SK-N-SH treated with all-trans-retinoic acid at 6 μM for 48 hours (cell line): ENCODE results near the gene FAM117A.

Experiments
- ATAC-seq: fragments of 200-7000 bp; cut with Tn5 transposase; 3 replicates; pipeline ENCODE4 v1.9.1; 2020; ENCODE audit warnings: mild to moderate bottlenecking, moderate library complexity
- ARNTL ChIP-seq: fragments of 450-650 bp; formaldehyde crosslinking; IDR thresholded peaks from 2 replicates; pipeline ENCODE4 v1.5.0; 2020; ENCODE audit warnings: low read depth, mild to moderate bottlenecking, moderate library complexity, borderline replicate concordance
- BACH2 ChIP-seq: fragments of 250-450 bp; sonication (Bioruptor Pico); IDR thresholded peaks from 2 replicates; pipeline ENCODE4 v1.9.0; 2021; ENCODE audit warnings: mild to moderate bottlenecking, borderline replicate concordance
- CREB5 ChIP-seq: fragments of 250-450 bp; sonication (Bioruptor Pico); IDR thresholded peaks from 2 replicates; pipeline ENCODE4 v1.5.1; 2020; ENCODE audit warnings: low read depth, mild to moderate bottlenecking, moderate library complexity
- CSRNP3 ChIP-seq: fragments of 250-450 bp; sonication (Bioruptor Pico); IDR thresholded peaks from 2 replicates; pipeline ENCODE4 v1.5.1; 2021; ENCODE audit warnings: mild to moderate bottlenecking, moderate library complexity
- GLIS3 ChIP-seq: fragments of 250-450 bp; sonication (Bioruptor Pico); IDR thresholded peaks from 2 replicates; pipeline ENCODE4 v1.5.0; 2020; ENCODE audit warnings: mild to moderate bottlenecking, moderate library complexity
- OSR1 ChIP-seq: fragments of 250-450 bp; sonication (Bioruptor Pico); IDR thresholded peaks from 2 replicates; pipeline ENCODE4 v1.8.0; 2022; ENCODE audit warnings: moderate library complexity, mild to moderate bottlenecking, inconsistent platforms
- PPARA ChIP-seq: fragments of 250-450 bp; sonication (Bioruptor Pico); IDR thresholded peaks from 2 replicates; pipeline ENCODE4 v1.5.0; 2020; ENCODE audit warnings: mild to moderate bottlenecking, borderline replicate concordance
- TCF4 ChIP-seq: fragments of 250-450 bp; sonication (Bioruptor Pico); IDR thresholded peaks from 2 replicates; pipeline ENCODE4 v1.8.0; 2021; ENCODE audit warnings: mild to moderate bottlenecking, moderate library complexity, borderline replicate concordance
- TOX ChIP-seq: fragments of 250-450 bp; sonication (Bioruptor Pico); IDR thresholded peaks from 2 replicates; pipeline ENCODE4 v1.8.0; 2021; ENCODE audit warnings: mild to moderate bottlenecking, moderate library complexity, borderline replicate concordance
- TSHZ2 ChIP-seq: fragments of 250-450 bp; sonication (Bioruptor Pico); IDR thresholded peaks from 2 replicates; pipeline ENCODE4 v1.5.0; 2020; ENCODE audit warnings: mild to moderate bottlenecking, moderate library complexity
- ZFP3 ChIP-seq: fragments of 250-450 bp; sonication (Bioruptor Pico); IDR thresholded peaks from 2 replicates; pipeline ENCODE4 v1.5.0; 2020; ENCODE audit warnings: mild to moderate bottlenecking, moderate library complexity
- ZNF565 ChIP-seq: fragments of 450-650 bp; formaldehyde crosslinking; conservative IDR thresholded peaks from 2 replicates; pipeline ENCODE4 v1.5.0; 2020; ENCODE audit warnings: low read depth, mild to moderate bottlenecking, moderate library complexity
- ZNF70 ChIP-seq: fragments of 450-650 bp; formaldehyde crosslinking; IDR thresholded peaks from 2 replicates; pipeline ENCODE4 v1.5.0; 2020; ENCODE audit warnings: mild to moderate bottlenecking, moderate library complexity

Gene FAM117A

GRCh38 chr17:49694847-49695697 lies 68.9 kb downstream of the FAM117A start:
- peak; percentile 60 for ATAC-seq
- no peak for TF ChIP-seq TOX (CRISPR knock-in tag)
- no peak for TF ChIP-seq TSHZ2 (CRISPR knock-in tag)
- no peak for TF ChIP-seq ZNF70
- no peak for TF ChIP-seq TCF4 (CRISPR knock-in tag)
- no peak for TF ChIP-seq GLIS3 (CRISPR knock-in tag)
- no peak for TF ChIP-seq ZFP3 (CRISPR knock-in tag)
- TF ChIP-seq CSRNP3 (CRISPR knock-in tag), result no peak

- no peak for ATAC-seq
- TF ChIP-seq OSR1 (CRISPR knock-in tag) (no peak), BACH2 (CRISPR knock-in tag) (no peak), CSRNP3 (CRISPR knock-in tag) (no peak), CREB5 (no peak), GLIS3 (CRISPR knock-in tag) (no peak)
Measured at GRCh38 chr17:49692751-49693150, 71.2 kb downstream of the FAM117A start.

- no peak for ATAC-seq
- TF ChIP-seq CSRNP3 (CRISPR knock-in tag), result no peak
- TF ChIP-seq TOX (CRISPR knock-in tag), result no peak
- TF ChIP-seq ZNF565 (CRISPR knock-in tag), result no peak
- no peak for TF ChIP-seq CREB5
- no peak for TF ChIP-seq TSHZ2 (CRISPR knock-in tag)
- TF ChIP-seq PPARA (CRISPR knock-in tag), result no peak
- TF ChIP-seq ZNF70, result no peak
- no peak for TF ChIP-seq ARNTL (CRISPR knock-in tag)
- no peak for TF ChIP-seq TCF4 (CRISPR knock-in tag)
- TF ChIP-seq, all 23 proteins: peak for 0
Measured at GRCh38 chr17:49691677-49692191, 72.2 kb downstream of the FAM117A start.
